GM19099 (cell line): ENCODE data around the gene PFDN6.

Source experiments
- POLR2A ChIP-seq: IDR thresholded peaks from 3 replicates; pipeline ENCODE4 v1.6.1; 2011; ENCODE audit warnings: low read depth; ENCODE audit not compliant: insufficient read length; ENCODE audit errors: extremely low read depth

The PFDN6 gene

GRCh38 chr6:33279971-33280511 lies 9.4 kb upstream of the PFDN6 start:
- TF ChIP-seq POLR2A: no peak

GRCh38 chr6:33280539-33280938 lies 8.9 kb upstream of the PFDN6 start:
- TF ChIP-seq POLR2A: no peak

GRCh38 chr6:33286946-33287914 lies 2.2 kb upstream of the PFDN6 start:
- TF ChIP-seq POLR2A: no peak

GRCh38 chr6:33288141-33288920 lies 1.1 kb upstream of the PFDN6 start:
- TF ChIP-seq POLR2A: no peak

- TF ChIP-seq POLR2A: no peak
Observed at GRCh38 chr6:33289784-33290315, 449 bp downstream of the PFDN6 start.

GRCh38 chr6:33290459-33290858 lies 1.1 kb downstream of the PFDN6 start:
- no peak for TF ChIP-seq POLR2A

- TF ChIP-seq POLR2A: no peak
Observed at GRCh38 chr6:33292996-33293682, 3.7 kb downstream of the PFDN6 start.

GRCh38 chr6:33294086-33294823 lies 4.9 kb downstream of the PFDN6 start:
- no peak for TF ChIP-seq POLR2A

GRCh38 chr6:33295621-33296369 lies 6.4 kb downstream of the PFDN6 start:
- no peak for TF ChIP-seq POLR2A

GRCh38 chr6:33296797-33297405 lies 7.5 kb downstream of the PFDN6 start:
- TF ChIP-seq POLR2A: no peak

GRCh38 chr6:33297406-33297955 lies 8.1 kb downstream of the PFDN6 start:
- TF ChIP-seq POLR2A: no peak

- TF ChIP-seq POLR2A: peak; percentile 41
Observed at GRCh38 chr6:33297956-33298772, 8.8 kb downstream of the PFDN6 start.
